ENCODE measurements around the gene SFI1.

GRCh38 chr22:31567702-31568101, 71.4 kb downstream of the SFI1 start:
- no peak for TF ChIP-seq TAF1 (IDR thresholded peaks at IDR 0.05; ENCODE audit: low read depth)
- no peak for TF ChIP-seq MAX (IDR thresholded peaks at IDR 0.05)
- no peak for TF ChIP-seq EP300 (IDR thresholded peaks at IDR 0.05; ENCODE audit: borderline replicate concordance)
- TF ChIP-seq REST (IDR thresholded peaks at IDR 0.05; ENCODE audit: low read depth), result no peak
- TF ChIP-seq YY1 (IDR thresholded peaks at IDR 0.05; ENCODE audit: low read depth), result no peak
